ENCODE data around the gene DDX55.

The DDX55 gene

GRCh38 chr12:123643911-123644310, 42.0 kb downstream of the DDX55 start:
- TF ChIP-seq ZFX (IDR thresholded peaks at IDR 0.05; ENCODE audit: borderline replicate concordance) (no peak), CTCF (IDR thresholded peaks at IDR 0.05) (no peak)
- H3K27ac ChIP-seq, result no peak overlapping the region

GRCh38 chr12:123645380-123645779, 43.5 kb downstream of the DDX55 start:
- H3K27ac ChIP-seq, result no peak overlapping the region
- TF ChIP-seq ZFX (IDR thresholded peaks at IDR 0.05; ENCODE audit: borderline replicate concordance), result no peak
- TF ChIP-seq CTCF (IDR thresholded peaks at IDR 0.05), result no peak

GRCh38 chr12:123645878-123646277, 44.0 kb downstream of the DDX55 start:
- TF ChIP-seq CTCF (IDR thresholded peaks at IDR 0.05) (no peak), ZFX (IDR thresholded peaks at IDR 0.05; ENCODE audit: borderline replicate concordance) (no peak)
- H3K27ac ChIP-seq, result no peak overlapping the region

- no peak overlapping the region for H3K27ac ChIP-seq
- TF ChIP-seq ZFX (IDR thresholded peaks at IDR 0.05; ENCODE audit: borderline replicate concordance), result no peak
- no peak for TF ChIP-seq CTCF (IDR thresholded peaks at IDR 0.05)
Measured at GRCh38 chr12:123648401-123648800, 46.5 kb downstream of the DDX55 start.

GRCh38 chr12:123654129-123654701, 52.3 kb downstream of the DDX55 start:
- no peak overlapping the region for H3K27ac ChIP-seq
- no peak for TF ChIP-seq ZFX (IDR thresholded peaks at IDR 0.05; ENCODE audit: borderline replicate concordance)
- TF ChIP-seq CTCF (IDR thresholded peaks at IDR 0.05), result no peak

- H3K27ac ChIP-seq, result no peak overlapping the region
- TF ChIP-seq CTCF (IDR thresholded peaks at IDR 0.05), result no peak
- no peak for TF ChIP-seq ZFX (IDR thresholded peaks at IDR 0.05; ENCODE audit: borderline replicate concordance)
Measured at GRCh38 chr12:123655420-123655819, 53.5 kb downstream of the DDX55 start.

GRCh38 chr12:123656392-123656791, 54.5 kb downstream of the DDX55 start:
- H3K27ac ChIP-seq, result no peak overlapping the region
- no peak for TF ChIP-seq ZFX (IDR thresholded peaks at IDR 0.05; ENCODE audit: borderline replicate concordance)
- no peak for TF ChIP-seq CTCF (IDR thresholded peaks at IDR 0.05)
